K562 (cell line): ENCODE data around the gene SETDB2. TPM values are rescaled to one million over a fixed set of nuclear protein-coding genes. Genes with fewer than 3 reads are reported as not detected.

Source experiments
- ATAC-seq: fragments of 200-7000 bp; cut with Tn5 transposase; 3 replicates; pipeline ENCODE4 v1.9.1; 2020; ENCODE audit warnings: moderate library complexity
- BruUV-seq: library from RNA; stranded (reverse); fragments of 400-500 nt; replicated peaks from 2 replicates; lab custom pipeline; 2021; lab: Mats Ljungman, UMichigan
- CTCF ChIA-PET: fragments of 300-600 bp; formaldehyde crosslinking; extraction: SDS; loops from one replicate; lab custom pipeline; 2021; ENCODE audit warnings: low intra/inter-chr PET ratio; lab: Yijun Ruan, JAX
- POLR2A ChIA-PET: fragments of 300-600, 350-650 bp; sonication (Branson Sonifier 250); formaldehyde crosslinking; extraction: SDS; loops from one replicate; lab custom pipeline; 2021; ENCODE audit warnings: antibody characterized with exemption, inconsistent platforms; lab: Yijun Ruan, JAX
- DNase-seq, 4 experiments: peaks; one replicate each; pipeline versions ENCODE4 v3.0.0 to v3.0.0-alpha.2; 2011 to 2018; ENCODE audit warnings: low spot score in 3 of 4, mixed read lengths in 3 of 4; ENCODE audit errors: extremely low read depth in 1 of 4
- FAIRE-seq: peaks from 2 replicates; lab custom pipeline; 2011; peaks lifted over from hg19 to GRCh38; lab: Jason Lieb, UNC
- H2AFZ ChIP-seq: 2 replicates; pipeline ENCODE4 v1.6.0; 2011; ENCODE audit warnings: low read depth, low read length, control low read depth, inconsistent platforms
- H3K27ac ChIP-seq: fragments of 200-600 bp; 3 replicates; pipeline ENCODE4 v1.8.0; 2011; ENCODE audit warnings: low read depth, mild to moderate bottlenecking, control low read depth, inconsistent platforms, low read length, moderate library complexity, mixed read lengths; ENCODE audit errors: extremely low read depth
- H3K27me3 ChIP-seq, 2 experiments: fragments of 300-600 bp in 1 of 2; 2 replicates in 1 of 2; 3 replicates in 1 of 2; pipeline versions ENCODE4 v1.6.0 to v1.8.0; 2011; ENCODE audit warnings: inconsistent platforms in 2 of 2, low read length in 2 of 2, mild to moderate bottlenecking in 1 of 2, mixed read lengths in 1 of 2, moderate library complexity in 1 of 2; ENCODE audit not compliant: control insufficient read depth in 2 of 2, insufficient read depth in 2 of 2
- H3K36me3 ChIP-seq: fragments of 300-600 bp; 3 replicates; pipeline ENCODE4 v1.8.0; 2011; ENCODE audit warnings: mild to moderate bottlenecking, low read length, inconsistent platforms; ENCODE audit not compliant: control insufficient read depth, insufficient read depth
- H3K4me1 ChIP-seq, 2 experiments: fragments of 200-600 bp in 1 of 2; replicated peaks in 1 of 2; 2 replicates in 1 of 2; 3 replicates in 1 of 2; pipeline versions ENCODE4 v1.5.1 to v1.8.0; 2011; ENCODE audit warnings: inconsistent platforms in 2 of 2, low read length in 2 of 2, mild to moderate bottlenecking in 1 of 2, mixed read lengths in 1 of 2, moderate library complexity in 1 of 2; ENCODE audit not compliant: control insufficient read depth in 2 of 2, insufficient read depth in 2 of 2
- H3K4me2 ChIP-seq: 2 replicates; pipeline ENCODE4 v1.6.1; 2011; ENCODE audit warnings: low read length, control low read depth, inconsistent platforms, mixed read lengths; ENCODE audit not compliant: insufficient read depth
- H3K4me3 ChIP-seq: fragments of 200-600 bp; sonication (generic), shearing (Covaris generic); 2 replicates; pipeline ENCODE4 v1.5.1; 2016; ENCODE audit warnings: control low read depth, inconsistent platforms
- H3K79me2 ChIP-seq: fragments of 200-600 bp; 3 replicates; pipeline ENCODE4 v1.8.0; 2011; ENCODE audit warnings: low read length, inconsistent platforms; ENCODE audit not compliant: control insufficient read depth, insufficient read depth
- H3K9ac ChIP-seq, 2 experiments: 2 replicates each; pipeline versions ENCODE4 v1.6.0 to v1.6.1; 2011; ENCODE audit warnings: low read depth in 2 of 2, low read length in 2 of 2, control low read depth in 1 of 2, inconsistent platforms in 1 of 2, mild to moderate bottlenecking in 1 of 2, mixed read lengths in 1 of 2; ENCODE audit not compliant: insufficient read depth in 1 of 2
- H3K9me1 ChIP-seq: one replicate; pipeline ENCODE4 v1.6.0; 2011; ENCODE audit warnings: inconsistent platforms, mild to moderate bottlenecking, low read length, moderate library complexity; ENCODE audit not compliant: control insufficient read depth, insufficient read depth
- H3K9me3 ChIP-seq: replicated peaks from 2 replicates; pipeline ENCODE4 v1.5.1; 2011; ENCODE audit warnings: low read depth, low read length, inconsistent platforms; ENCODE audit not compliant: control insufficient read depth, insufficient read depth
- H4K20me1 ChIP-seq: replicated peaks from 2 replicates; pipeline ENCODE4 v1.6.1; 2011; ENCODE audit warnings: low read length, inconsistent platforms, mixed read lengths; ENCODE audit not compliant: control insufficient read depth, insufficient read depth
- AFF4 ChIP-seq: sonication (generic); formaldehyde crosslinking; IDR thresholded peaks from 2 replicates; pipeline ENCODE4 v1.8.0; 2023; ENCODE audit warnings: mild to moderate bottlenecking, missing genetic modification reagents
- CBFB ChIP-seq: sonication (generic); formaldehyde crosslinking; IDR thresholded peaks from 2 replicates; pipeline ENCODE4 v1.4.0; 2020; ENCODE audit warnings: mild to moderate bottlenecking, missing genetic modification reagents
- CHD4 ChIP-seq: fragments of 200-600 bp; sonication (generic); IDR thresholded peaks from 3 replicates; pipeline ENCODE4 v1.6.1; 2012; ENCODE audit warnings: low read depth, mild to moderate bottlenecking, mixed read lengths, low read length, inconsistent platforms; ENCODE audit not compliant: insufficient read depth, insufficient replicate concordance, poor library complexity, severe bottlenecking
- E2F3 ChIP-seq: fragments of 250-450 bp; sonication (Bioruptor Pico); IDR thresholded peaks from 2 replicates; pipeline ENCODE4 v1.4.0; 2020; ENCODE audit warnings: mild to moderate bottlenecking
- EP400 ChIP-seq: fragments of 450-650 bp; IDR thresholded peaks from 2 replicates; pipeline ENCODE4 v1.6.1; 2017; ENCODE audit warnings: antibody characterized with exemption, mild to moderate bottlenecking, moderate library complexity
- RBM14 ChIP-seq: fragments of 200-400 bp; formaldehyde crosslinking; IDR thresholded peaks from 2 replicates; pipeline ENCODE4 v1.6.1; 2018; ENCODE audit warnings: low read depth, mild to moderate bottlenecking, low read length, moderate library complexity, borderline replicate concordance; ENCODE audit not compliant: insufficient read depth
- RCOR1 ChIP-seq, 2 experiments: IDR thresholded peaks; 2 replicates each; pipeline ENCODE4 v1.6.1; 2012; ENCODE audit warnings: low read depth in 2 of 2, low read length in 2 of 2, borderline replicate concordance in 1 of 2, improper control_type of control experiment in 1 of 2
- ZNF282 ChIP-seq: sonication (generic); formaldehyde crosslinking; IDR thresholded peaks from 2 replicates; pipeline ENCODE4 v1.8.1; 2023; ENCODE audit warnings: missing genetic modification reagents
- WGBS: fragments of 100-300 bp; shearing (Covaris generic); methylation state at CpG from one replicate; pipeline ENCODE4 v1.1.6; 2016; ENCODE audit warnings: low coverage, mixed read lengths; ENCODE audit not compliant: insufficient coverage; ENCODE audit errors: missing lambda C conversion rate; 5-methylcytosine and 5-hydroxymethylcytosine counted together
- in situ Hi-C: fragments of 300-500 bp; cut with MboI; formaldehyde crosslinking; loops from 4 replicates; pipeline ENCODE4 v1.15.0; 2018; ENCODE audit warnings: inconsistent platforms, mixed read lengths
- intact Hi-C: fragments of 100-400 bp; cut with micrococcal nuclease; formaldehyde crosslinking; loops from 2 replicates; pipeline ENCODE4 v1.14.2; 2022
- polyA plus RNA-seq, 8 experiments: library from polyadenylated mRNA; depleted of rRNA in 4 of 8; stranded (reverse) in 5 of 8; unstranded in 3 of 8; fragments of >200 nt; fragmentation: Nextera tagmentation in 2 of 8; fragmentation: Illumina TruSeq in 1 of 8; extraction: Ambion mirVana in 2 of 8; extraction: Trizol in 1 of 8; gene quantifications; 2 replicates each; pipeline versions ENCODE4 v1.2.1 to v1.2.3, GENCODE V29; 2011 to 2014; ENCODE audit warnings: inconsistent platforms in 1 of 8, missing spikeins in 1 of 8
- total RNA-seq, 7 experiments: library from RNA; depleted of rRNA in 6 of 7; stranded (reverse); fragments of >200 nt in 6 of 7; fragmentation: Illumina TruSeq in 2 of 7; extraction: Trizol in 2 of 7; gene quantifications; 2 replicates each; pipeline versions ENCODE4 v1.2.1 to v1.2.3, GENCODE V29; 2011 to 2021; ENCODE audit warnings: low replicate concordance in 1 of 7

The SETDB2 gene
- total and polyA plus RNA-seq, 9 of the 15 experiments (the other 6 are each of a cell fraction or from before 2014, with no cell fraction given) = 1.0 to 9.0 (median 6.1) TPM

GRCh38 chr13:49437705-49438104 lies 6.4 kb upstream of the SETDB2 start:
- Histone ChIP-seq H4K20me1 (no peaks in the 10 kb centered on the region), H3K9me1 (no peaks in the 10 kb centered on the region), H3K4me3 (no peak overlapping the region), H3K9ac (no peak overlapping the region), H3K9me3 (no peaks in the 10 kb centered on the region), H2AFZ (no peak overlapping the region), H3K4me2 (no peak overlapping the region), H3K27ac (no peak overlapping the region), H3K36me3 (no peaks in the 10 kb centered on the region), H3K27me3 (no peaks in the 10 kb centered on the region), H3K4me1 (no peaks in the 10 kb centered on the region; a peak in 1 of 5 replicates), H3K79me2 (no peaks in the 10 kb centered on the region)
- FAIRE-seq (no peak), ATAC-seq (no peak), DNase-seq (no peak)
- intact Hi-C loops = loop anchor here (1.0 kb wide), 1 partner anchor 136 kb away; no protein-coding TSS in a partner anchor
- POLR2A ChIA-PET = no interaction called here
- TF ChIP-seq CBFB (CRISPR knock-in tag) (no peak), AFF4 (CRISPR knock-in tag) (no peak), RCOR1 (IDR thresholded peaks at IDR 0.05; ENCODE audit: borderline replicate concordance in 1 of 2, low read depth in 2 of 2, low read length in 2 of 2) (no peak), CHD4 (no peak), E2F3 (CRISPR knock-in tag) (no peak), EP400 (no peak), RBM14 (no peak), ZNF282 (CRISPR knock-in tag) (no peak)
- CTCF ChIA-PET = interaction anchor here (2.2 kb wide), 1 partner anchor 137 kb away, joined by 17 read pairs; no protein-coding TSS in a partner anchor
- in situ Hi-C loops = loop anchor here (10.0 kb wide), 1 partner anchor 133 kb away; no protein-coding TSS in a partner anchor
- WGBS = 41% methylated on average over 7 of the region's 7 CpGs
- BruUV-seq = no TSS peak
